Loucy (cell line): ENCODE measurements around the gene LTBP2.
A peak's percentile ranks its signal among the peaks of the same experiment; 100 is the strongest.

Experiments used
- H2AFZ ChIP-seq: fragments of 200-600 bp; sonication (generic); 2 replicates; pipeline ENCODE4 v1.6.0; 2016; ENCODE audit warnings: antibody characterized with exemption, mild to moderate bottlenecking, low read length, moderate library complexity
- H3F3A ChIP-seq: fragments of 200-600 bp; 2 replicates; pipeline ENCODE4 v1.6.0; 2016; ENCODE audit warnings: antibody characterized with exemption, low read depth, mild to moderate bottlenecking
- H3K27me3 ChIP-seq: fragments of 200-600 bp; sonication (generic); 2 replicates; pipeline ENCODE4 v1.6.1; 2014; ENCODE audit warnings: low read length, mild to moderate bottlenecking; ENCODE audit not compliant: insufficient read depth, poor library complexity, severe bottlenecking
- H3K36me3 ChIP-seq: fragments of 200-600 bp; sonication (generic); 2 replicates; pipeline ENCODE4 v1.6.1; 2016; ENCODE audit warnings: low read length; ENCODE audit not compliant: insufficient read depth
- H3K4me1 ChIP-seq: fragments of 200-600 bp; sonication (generic); 2 replicates; pipeline ENCODE4 v1.5.1; 2014; ENCODE audit warnings: low read length, mild to moderate bottlenecking; ENCODE audit not compliant: insufficient read depth, poor library complexity, severe bottlenecking
- H3K4me2 ChIP-seq: fragments of 200-600 bp; sonication (generic); 2 replicates; pipeline ENCODE4 v1.6.0; 2014; ENCODE audit warnings: antibody characterized with exemption, low read length, low read depth, mild to moderate bottlenecking; ENCODE audit not compliant: poor library complexity, severe bottlenecking
- H3K4me3 ChIP-seq: fragments of 200-600 bp; sonication (generic); 2 replicates; pipeline ENCODE4 v1.5.1; 2014; ENCODE audit warnings: low read length, mild to moderate bottlenecking, mixed read lengths; ENCODE audit not compliant: poor library complexity, severe bottlenecking
- H3K79me2 ChIP-seq: fragments of 200-600 bp; sonication (generic); 2 replicates; pipeline ENCODE4 v1.6.1; 2014; ENCODE audit warnings: low read length; ENCODE audit not compliant: insufficient read depth
- H3K9ac ChIP-seq: fragments of 200-600 bp; sonication (generic); 2 replicates; pipeline ENCODE4 v1.6.0; 2014; ENCODE audit warnings: mild to moderate bottlenecking, low read depth, low read length, moderate library complexity; ENCODE audit not compliant: poor library complexity, severe bottlenecking
- H3K9me2 ChIP-seq: fragments of 200-600 bp; sonication (generic); replicated peaks from 2 replicates; pipeline ENCODE4 v1.6.1; 2016; ENCODE audit warnings: low read depth, low read length, mixed read lengths
- H3K9me3 ChIP-seq: fragments of 200-600 bp; sonication (generic); 2 replicates; pipeline ENCODE4 v1.6.1; 2014; ENCODE audit warnings: mild to moderate bottlenecking, antibody characterized with exemption, low read length, low read depth; ENCODE audit not compliant: insufficient read depth
- H4K20me1 ChIP-seq: fragments of 200-600 bp; sonication (generic); 2 replicates; pipeline ENCODE4 v1.6.0; 2014; ENCODE audit warnings: antibody characterized with exemption, low read length, mild to moderate bottlenecking; ENCODE audit not compliant: insufficient read depth, poor library complexity, severe bottlenecking
- CTCF ChIP-seq: fragments of 200-600 bp; sonication (generic); conservative IDR thresholded peaks from 2 replicates; pipeline ENCODE4 v1.5.1; 2014; ENCODE audit warnings: mild to moderate bottlenecking, antibody characterized with exemption, low read length
- EZH2phosphoT487 ChIP-seq: fragments of 200-600 bp; IDR thresholded peaks from 2 replicates; pipeline ENCODE4 v1.6.1; 2018; ENCODE audit warnings: antibody characterized with exemption, mild to moderate bottlenecking, moderate library complexity, borderline replicate concordance

Gene LTBP2

GRCh38 chr14:74620923-74621322 is 8.9 kb upstream of the LTBP2 start:
- TF ChIP-seq EZH2phosphoT487 (no peak), CTCF (no peak)
- Histone ChIP-seq H3K4me2 (peak overlapping the region; percentile 12), H2AFZ (no peak overlapping the region), H3K9me2 (no peaks in the 10 kb centered on the region), H3K9ac (no peak overlapping the region), H3K79me2 (no peaks in the 10 kb centered on the region), H3K4me3 (no peak overlapping the region), H3K27me3 (no peaks in the 10 kb centered on the region), H3F3A (no peaks in the 10 kb centered on the region), H3K4me1 (peaks cover 40% of the 10 kb centered on the region), H4K20me1 (no peaks in the 10 kb centered on the region), H3K9me3 (no peaks in the 10 kb centered on the region), H3K36me3 (no peaks in the 10 kb centered on the region)

- no peak for TF ChIP-seq EZH2phosphoT487
- no peak for TF ChIP-seq CTCF
- no peaks in the 10 kb centered on the region for H3F3A ChIP-seq
- H2AFZ ChIP-seq = no peak overlapping the region
- no peaks in the 10 kb centered on the region for H3K9me3 ChIP-seq
- H3K4me3 ChIP-seq = no peak overlapping the region
- H3K4me2 ChIP-seq = peak overlapping the region; percentile 12
- H3K4me1 ChIP-seq = peaks cover 40% of the 10 kb centered on the region
- no peaks in the 10 kb centered on the region for H3K27me3 ChIP-seq
- no peak overlapping the region for H3K9ac ChIP-seq
- H3K9me2 ChIP-seq = no peaks in the 10 kb centered on the region
- H4K20me1 ChIP-seq = no peaks in the 10 kb centered on the region
- no peaks in the 10 kb centered on the region for H3K36me3 ChIP-seq
- no peaks in the 10 kb centered on the region for H3K79me2 ChIP-seq
Measured at GRCh38 chr14:74620497-74620921, 8.5 kb upstream of the LTBP2 start.

- Histone ChIP-seq H2AFZ (no peak overlapping the region), H3K4me1 (peaks cover 47% of the 10 kb centered on the region), H3K79me2 (no peaks in the 10 kb centered on the region), H4K20me1 (no peaks in the 10 kb centered on the region), H3K36me3 (no peaks in the 10 kb centered on the region), H3K4me3 (no peak overlapping the region), H3K4me2 (no peak overlapping the region), H3K9me3 (no peaks in the 10 kb centered on the region), H3K27me3 (no peaks in the 10 kb centered on the region), H3K9me2 (no peaks in the 10 kb centered on the region), H3K9ac (no peak overlapping the region), H3F3A (no peaks in the 10 kb centered on the region)
- TF ChIP-seq CTCF (no peak), EZH2phosphoT487 (no peak)
Measured at GRCh38 chr14:74619672-74620131, 7.7 kb upstream of the LTBP2 start.
